ENCODE results near the gene C1QTNF1. TPM values are rescaled to one million over a fixed set of nuclear protein-coding genes. Genes with fewer than 3 reads are reported as not detected.

Gene C1QTNF1
- total RNA-seq, 1 experiment from 2014 or later: 18.6 TPM

- Histone ChIP-seq H3K79me2 (ENCODE audit: low read length) (no peaks in the 10 kb centered on the region), H4K20me1 (ENCODE audit: low read length) (0 out of 2 replicates have a peak, but pooled peaks cover 9% of the 10 kb centered on the region), H3K4me1 (ENCODE audit: insufficient read depth, low read length) (no peaks in the 10 kb centered on the region), H3K9ac (ENCODE audit: low read length) (no peak overlapping the region), H3K27ac (ENCODE audit: low read length) (no peak overlapping the region), H3K9me3 (ENCODE audit: low read length) (no peaks in the 10 kb centered on the region), H3K9me2 (replicated peaks; ENCODE audit: low read length) (no peaks in the 10 kb centered on the region), H3K36me3 (ENCODE audit: low read depth, low read length) (peaks cover 24% of the 10 kb centered on the region; the same call in 1 of the 2 replicates), H3K27me3 (ENCODE audit: low read length) (no peaks in the 10 kb centered on the region), H3K4me2 (ENCODE audit: low read length) (no peak overlapping the region), H3K4me3 (ENCODE audit: low read length) (no peak overlapping the region), H3F3A (ENCODE audit: low read length, unreplicated experiment) (no peaks in the 10 kb centered on the region), H2AFZ (ENCODE audit: low read length) (no peak overlapping the region)
- BruUV-seq (replicated peaks): no TSS peak
- DNase-seq (no peak), ATAC-seq (no peak)
- intact Hi-C loops (cut with micrococcal nuclease): no loop called here
- POLR2A ChIA-PET (ENCODE audit: unreplicated experiment): no interaction called here
- no peak for TF ChIP-seq EZH2 (IDR thresholded peaks at IDR 0.05; ENCODE audit: low read length, unreplicated experiment)
- no peak for TF ChIP-seq EZH2phosphoT487 (IDR thresholded peaks at IDR 0.05; ENCODE audit: borderline replicate concordance, low read length)
- TF ChIP-seq CTCF (conservative IDR thresholded peaks at IDR 0.05; ENCODE audit: low read depth, low read length): no peak
- CTCF ChIA-PET: interaction anchor here (0.6 to 1.6 kb wide), 3 partner anchors 13 to 39 kb away, joined by 3 to 4 read pairs (median 3); no protein-coding TSS in a partner anchor
These were observed 60.6 kb downstream of the C1QTNF1 start for GRCh38 chr17:79084291-79085153.

- CTCF ChIA-PET: interaction anchor here (0.6 to 1.6 kb wide), 2 partner anchors 13 to 40 kb away, joined by 3 to 4 read pairs; no protein-coding TSS in a partner anchor
- POLR2A ChIA-PET (ENCODE audit: unreplicated experiment): no interaction called here
- H3K9me3 ChIP-seq (ENCODE audit: low read length): no peaks in the 10 kb centered on the region
These were observed 61.4 kb downstream of the C1QTNF1 start for GRCh38 chr17:79085154-79085920.

More at GRCh38 chr17:79085154-79085920, 61.4 kb downstream of the C1QTNF1 start:
- H3K4me2 ChIP-seq (ENCODE audit: low read length): no peak overlapping the region
- no peak overlapping the region for H3K27ac ChIP-seq (ENCODE audit: low read length)
- intact Hi-C loops (cut with micrococcal nuclease): no loop called here
- no peaks in the 10 kb centered on the region for H3K79me2 ChIP-seq (ENCODE audit: low read length)
- H3K4me1 ChIP-seq (ENCODE audit: insufficient read depth, low read length): no peaks in the 10 kb centered on the region
- H2AFZ ChIP-seq (ENCODE audit: low read length): no peak overlapping the region
- H3K4me3 ChIP-seq (ENCODE audit: low read length): no peak overlapping the region
- DNase-seq (no peak), ATAC-seq (no peak)
- 0 out of 2 replicates have a peak, but pooled peaks cover 9% of the 10 kb centered on the region for H4K20me1 ChIP-seq (ENCODE audit: low read length)
- BruUV-seq (replicated peaks): no TSS peak
- H3K36me3 ChIP-seq (ENCODE audit: low read depth, low read length): peaks cover 16% of the 10 kb centered on the region; the same call in 1 of the 2 replicates
- TF ChIP-seq CTCF (conservative IDR thresholded peaks at IDR 0.05; ENCODE audit: low read depth, low read length): no peak
- H3K27me3 ChIP-seq (ENCODE audit: low read length): no peaks in the 10 kb centered on the region
- no peaks in the 10 kb centered on the region for H3K9me2 ChIP-seq (replicated peaks; ENCODE audit: low read length)
- no peaks in the 10 kb centered on the region for H3F3A ChIP-seq (ENCODE audit: low read length, unreplicated experiment)
- no peak overlapping the region for H3K9ac ChIP-seq (ENCODE audit: low read length)

All from PC-3 (cell line).